ENCODE data around the gene KRT85. TPM values are rescaled to one million over a fixed set of nuclear protein-coding genes. Genes with fewer than 3 reads are reported as not detected.

KRT85 gene
- total RNA-seq, 4 donors from 2014 or later, result not detected

- TF ChIP-seq EP300 (IDR thresholded peaks at IDR 0.05), result no peak
- no peak for TF ChIP-seq POLR2AphosphoS5 (IDR thresholded peaks at IDR 0.05)
- no peak for TF ChIP-seq POLR2A (IDR thresholded peaks at IDR 0.05; ENCODE audit: low read depth)
- TF ChIP-seq, protein P1, sequence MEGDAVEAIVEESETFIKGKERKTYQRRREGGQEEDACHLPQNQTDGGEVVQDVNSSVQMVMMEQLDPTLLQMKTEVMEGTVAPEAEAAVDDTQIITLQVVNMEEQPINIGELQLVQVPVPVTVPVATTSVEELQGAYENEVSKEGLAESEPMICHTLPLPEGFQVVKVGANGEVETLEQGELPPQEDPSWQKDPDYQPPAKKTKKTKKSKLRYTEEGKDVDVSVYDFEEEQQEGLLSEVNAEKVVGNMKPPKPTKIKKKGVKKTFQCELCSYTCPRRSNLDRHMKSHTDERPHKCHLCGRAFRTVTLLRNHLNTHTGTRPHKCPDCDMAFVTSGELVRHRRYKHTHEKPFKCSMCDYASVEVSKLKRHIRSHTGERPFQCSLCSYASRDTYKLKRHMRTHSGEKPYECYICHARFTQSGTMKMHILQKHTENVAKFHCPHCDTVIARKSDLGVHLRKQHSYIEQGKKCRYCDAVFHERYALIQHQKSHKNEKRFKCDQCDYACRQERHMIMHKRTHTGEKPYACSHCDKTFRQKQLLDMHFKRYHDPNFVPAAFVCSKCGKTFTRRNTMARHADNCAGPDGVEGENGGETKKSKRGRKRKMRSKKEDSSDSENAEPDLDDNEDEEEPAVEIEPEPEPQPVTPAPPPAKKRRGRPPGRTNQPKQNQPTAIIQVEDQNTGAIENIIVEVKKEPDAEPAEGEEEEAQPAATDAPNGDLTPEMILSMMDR (IDR thresholded peaks at IDR 0.05), result no peak
- no peak overlapping the region for H3K4me3 ChIP-seq
- H3K4me1 ChIP-seq, result peaks cover 0 to 10% (median 0%) of the 10 kb centered on the region in 4 donors
- no peaks in the 10 kb centered on the region for H3K36me3 ChIP-seq
- DNase-seq (ENCODE audit: extremely low spot score), result no peak
- H3K9me3 ChIP-seq, result no peaks in the 10 kb centered on the region
- intact Hi-C loops (cut with DNase I), result no loop called here
- peaks cover 0 to 26% (median 0%) of the 10 kb centered on the region in 4 donors for H3K27me3 ChIP-seq
- no peak overlapping the region for H3K27ac ChIP-seq (replicated peaks in 1 of 4)
- 98% methylated on average over 8 of the region's 8 CpGs for WGBS
These were observed 12.1 kb downstream of the KRT85 start for GRCh38 chr12:52355176-52355575.

DNA sequence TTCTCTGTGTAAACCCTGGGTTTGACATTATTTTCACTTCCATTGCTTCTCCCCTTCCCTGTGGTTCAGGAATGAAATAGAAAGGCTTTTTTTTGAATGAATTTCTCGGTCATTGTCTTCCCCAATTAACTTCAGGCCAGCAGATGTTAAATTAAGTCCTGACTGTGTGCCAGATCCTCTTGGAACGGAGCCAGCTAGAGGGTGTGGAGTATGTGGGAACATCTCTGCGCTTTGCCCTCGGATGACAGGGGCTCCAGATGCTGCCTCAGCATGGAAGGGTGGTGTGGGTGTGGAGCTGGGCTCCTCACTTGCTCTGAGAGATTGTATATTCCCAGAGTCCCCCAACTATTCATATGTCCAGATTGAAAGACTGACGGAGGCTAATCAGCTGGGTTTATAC is 13.1 kb downstream of the KRT85 start:
- WGBS, result 35% methylated on average over 5 of the region's 5 CpGs
- Histone ChIP-seq H3K27ac (replicated peaks in 1 of 4) (no peak overlapping the region), H3K27me3 (peaks cover 0 to 26% (median 0%) of the 10 kb centered on the region in 4 donors), H3K4me3 (no peak overlapping the region), H3K4me1 (peaks cover 0 to 10% (median 0%) of the 10 kb centered on the region in 4 donors), H3K36me3 (no peaks in the 10 kb centered on the region), H3K9me3 (no peaks in the 10 kb centered on the region)
- TF ChIP-seq, protein P1 (IDR thresholded peaks at IDR 0.05), result no peak
- no peak for TF ChIP-seq POLR2AphosphoS5 (IDR thresholded peaks at IDR 0.05)
- TF ChIP-seq EP300 (IDR thresholded peaks at IDR 0.05), result no peak
- no peak for TF ChIP-seq POLR2A (IDR thresholded peaks at IDR 0.05; ENCODE audit: low read depth)
- intact Hi-C loops (cut with DNase I), result no loop called here
- no peak for DNase-seq (ENCODE audit: extremely low spot score)

- intact Hi-C loops (cut with DNase I), result no loop called here
- Histone ChIP-seq H3K27me3 (peaks cover 0 to 24% (median 0%) of the 10 kb centered on the region in 4 donors), H3K9me3 (no peaks in the 10 kb centered on the region), H3K27ac (replicated peaks in 1 of 4) (no peak overlapping the region), H3K36me3 (no peaks in the 10 kb centered on the region), H3K4me3 (no peak overlapping the region), H3K4me1 (peaks cover 0 to 10% (median 0%) of the 10 kb centered on the region in 4 donors)
- 70% methylated on average over 2 of the region's 3 CpGs for WGBS
- TF ChIP-seq EP300 (IDR thresholded peaks at IDR 0.05), result no peak
- no peak for TF ChIP-seq POLR2AphosphoS5 (IDR thresholded peaks at IDR 0.05)
- TF ChIP-seq, protein P1 (IDR thresholded peaks at IDR 0.05), result no peak
- TF ChIP-seq POLR2A (IDR thresholded peaks at IDR 0.05; ENCODE audit: low read depth), result no peak
- no peak for DNase-seq (ENCODE audit: extremely low spot score)
These were observed 13.5 kb downstream of the KRT85 start for GRCh38 chr12:52353766-52354165.

- intact Hi-C loops (cut with DNase I), result no loop called here
These were observed 14.3 kb downstream of the KRT85 start for GRCh38 chr12:52352951-52353350.

More at GRCh38 chr12:52352951-52353350, 14.3 kb downstream of the KRT85 start:
- TF ChIP-seq POLR2AphosphoS5 (IDR thresholded peaks at IDR 0.05) (no peak), EP300 (IDR thresholded peaks at IDR 0.05) (no peak), POLR2A (IDR thresholded peaks at IDR 0.05; ENCODE audit: low read depth) (no peak)
- TF ChIP-seq, protein P1 (IDR thresholded peaks at IDR 0.05), result no peak
- no peak overlapping the region for H3K4me3 ChIP-seq
- peaks cover 0 to 21% (median 0%) of the 10 kb centered on the region in 4 donors for H3K27me3 ChIP-seq
- no peak overlapping the region for H3K27ac ChIP-seq (replicated peaks in 1 of 4)
- no peak for DNase-seq (ENCODE audit: extremely low spot score)
- H3K36me3 ChIP-seq, result no peaks in the 10 kb centered on the region
- H3K9me3 ChIP-seq, result no peaks in the 10 kb centered on the region
- WGBS, result 81% methylated on average over 2 of the region's 2 CpGs
- H3K4me1 ChIP-seq, result peaks cover 0 to 10% (median 0%) of the 10 kb centered on the region in 4 donors

All from esophagus muscularis mucosa (tissue), 4 donors.